DOHH2 (cell line): Measurements from ENCODE around the gene RBFOX1.

Experiments
- H3F3A ChIP-seq: fragments of 200-600 bp; sonication (generic), shearing (Covaris generic); 2 replicates; pipeline ENCODE4 v1.6.0; 2016; ENCODE audit warnings: antibody characterized with exemption, mild to moderate bottlenecking; ENCODE audit not compliant: control insufficient read depth, insufficient read depth
- H3K27ac ChIP-seq: fragments of 200-600 bp; sonication (generic); 2 replicates; pipeline ENCODE4 v1.5.1; 2014; ENCODE audit warnings: low read depth, mild to moderate bottlenecking, low read length, moderate library complexity
- H3K27me3 ChIP-seq: fragments of 200-600 bp; sonication (generic); 2 replicates; pipeline ENCODE4 v1.6.1; 2014; ENCODE audit warnings: mild to moderate bottlenecking, low read length, mixed read lengths; ENCODE audit not compliant: control insufficient read depth
- H3K36me3 ChIP-seq: fragments of 200-600 bp; sonication (generic); 2 replicates; pipeline ENCODE4 v1.6.1; 2014; ENCODE audit warnings: mild to moderate bottlenecking, low read length, moderate library complexity, mixed read lengths; ENCODE audit not compliant: control insufficient read depth
- H3K4me1 ChIP-seq: fragments of 200-600 bp; sonication (generic); 2 replicates; pipeline ENCODE4 v1.6.1; 2014; ENCODE audit warnings: mild to moderate bottlenecking, low read length, mixed read lengths; ENCODE audit not compliant: control insufficient read depth
- H3K4me2 ChIP-seq: fragments of 200-600 bp; sonication (generic); 2 replicates; pipeline ENCODE4 v1.6.0; 2014; ENCODE audit warnings: mild to moderate bottlenecking, low read length, moderate library complexity
- H3K4me3 ChIP-seq: fragments of 200-600 bp; sonication (generic); 2 replicates; pipeline ENCODE4 v1.5.1; 2014; ENCODE audit warnings: mild to moderate bottlenecking, low read length, mixed read lengths
- H3K79me2 ChIP-seq: fragments of 200-600 bp; sonication (generic); 2 replicates; pipeline ENCODE4 v1.6.1; 2014; ENCODE audit warnings: mild to moderate bottlenecking, low read length, mixed read lengths; ENCODE audit not compliant: control insufficient read depth
- H3K9me2 ChIP-seq: fragments of 200-600 bp; sonication (generic); replicated peaks from 2 replicates; pipeline ENCODE4 v1.6.1; 2014; ENCODE audit warnings: mild to moderate bottlenecking, low read length, mixed read lengths; ENCODE audit not compliant: control insufficient read depth
- H3K9me3 ChIP-seq: fragments of 200-600 bp; sonication (generic); 2 replicates; pipeline ENCODE4 v1.6.1; 2014; ENCODE audit warnings: antibody characterized with exemption, low read length, mixed read lengths; ENCODE audit not compliant: control insufficient read depth, insufficient read depth
- H4K20me1 ChIP-seq: fragments of 200-600 bp; sonication (generic); 2 replicates; pipeline ENCODE4 v1.6.0; 2014; ENCODE audit warnings: low read depth, mild to moderate bottlenecking, antibody characterized with exemption, low read length, moderate library complexity; ENCODE audit not compliant: control insufficient read depth, insufficient read depth
- EZH2phosphoT487 ChIP-seq: fragments of 200-600 bp; sonication (generic); IDR thresholded peaks from 2 replicates; pipeline ENCODE4 v1.6.1; 2017; ENCODE audit warnings: borderline replicate concordance, mild to moderate bottlenecking, antibody characterized with exemption, low read length, moderate library complexity, mixed read lengths
- TF ChIP-seq, protein P1 (sequence below): fragments of 200-600 bp; sonication (generic); IDR thresholded peaks from one replicate; pipeline ENCODE4 v1.5.1; 2014; ENCODE audit warnings: antibody characterized with exemption, mild to moderate bottlenecking, low read depth, low read length; ENCODE audit not compliant: poor library complexity, severe bottlenecking

Gene RBFOX1

DNA sequence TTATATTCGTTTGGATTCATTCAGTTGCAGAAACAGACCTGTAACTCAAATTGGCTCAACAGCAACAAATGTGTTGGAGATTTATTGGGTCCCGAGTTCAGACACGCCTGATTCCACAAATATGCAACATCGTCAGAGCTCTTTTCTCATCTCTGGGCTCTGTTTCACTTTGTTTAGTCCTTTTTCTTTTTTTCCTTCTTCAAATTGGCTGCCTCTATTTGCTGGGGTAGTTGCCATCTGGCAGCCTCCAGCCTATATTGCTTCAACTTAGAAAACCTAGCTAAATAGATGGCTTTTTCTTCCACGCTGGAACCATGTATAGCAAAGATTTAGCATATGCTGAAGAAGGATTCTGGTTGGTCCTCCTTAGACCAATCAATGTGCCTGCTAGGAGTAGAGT lies 398.5 kb downstream of the RBFOX1 start:
- H3F3A ChIP-seq = no peaks in the 10 kb centered on the region
- no peak overlapping the region for H3K4me3 ChIP-seq
- no peaks in the 10 kb centered on the region for H4K20me1 ChIP-seq
- no peaks in the 10 kb centered on the region for H3K79me2 ChIP-seq
- H3K4me1 ChIP-seq = no peaks in the 10 kb centered on the region
- H3K9me2 ChIP-seq = no peaks in the 10 kb centered on the region
- no peaks in the 10 kb centered on the region for H3K36me3 ChIP-seq
- H3K9me3 ChIP-seq = peaks cover 2% of the 10 kb centered on the region; the same call in 1 of the 2 replicates
- TF ChIP-seq EZH2phosphoT487 = no peak
- TF ChIP-seq, protein P1, sequence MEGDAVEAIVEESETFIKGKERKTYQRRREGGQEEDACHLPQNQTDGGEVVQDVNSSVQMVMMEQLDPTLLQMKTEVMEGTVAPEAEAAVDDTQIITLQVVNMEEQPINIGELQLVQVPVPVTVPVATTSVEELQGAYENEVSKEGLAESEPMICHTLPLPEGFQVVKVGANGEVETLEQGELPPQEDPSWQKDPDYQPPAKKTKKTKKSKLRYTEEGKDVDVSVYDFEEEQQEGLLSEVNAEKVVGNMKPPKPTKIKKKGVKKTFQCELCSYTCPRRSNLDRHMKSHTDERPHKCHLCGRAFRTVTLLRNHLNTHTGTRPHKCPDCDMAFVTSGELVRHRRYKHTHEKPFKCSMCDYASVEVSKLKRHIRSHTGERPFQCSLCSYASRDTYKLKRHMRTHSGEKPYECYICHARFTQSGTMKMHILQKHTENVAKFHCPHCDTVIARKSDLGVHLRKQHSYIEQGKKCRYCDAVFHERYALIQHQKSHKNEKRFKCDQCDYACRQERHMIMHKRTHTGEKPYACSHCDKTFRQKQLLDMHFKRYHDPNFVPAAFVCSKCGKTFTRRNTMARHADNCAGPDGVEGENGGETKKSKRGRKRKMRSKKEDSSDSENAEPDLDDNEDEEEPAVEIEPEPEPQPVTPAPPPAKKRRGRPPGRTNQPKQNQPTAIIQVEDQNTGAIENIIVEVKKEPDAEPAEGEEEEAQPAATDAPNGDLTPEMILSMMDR = no peak
- no peaks in the 10 kb centered on the region for H3K27me3 ChIP-seq
- H3K27ac ChIP-seq = no peak overlapping the region
- no peak overlapping the region for H3K4me2 ChIP-seq

GRCh38 chr16:7736138-7736665 lies 403.6 kb downstream of the RBFOX1 start:
- Histone ChIP-seq H3K4me1 (no peaks in the 10 kb centered on the region), H3K9me3 (peaks cover 2% of the 10 kb centered on the region; the same call in 1 of the 2 replicates), H3K4me3 (no peak overlapping the region), H3K27ac (no peak overlapping the region), H3K36me3 (no peaks in the 10 kb centered on the region), H3K4me2 (no peak overlapping the region), H3K9me2 (no peaks in the 10 kb centered on the region), H3K79me2 (no peaks in the 10 kb centered on the region), H3K27me3 (no peaks in the 10 kb centered on the region), H3F3A (no peaks in the 10 kb centered on the region), H4K20me1 (no peaks in the 10 kb centered on the region)
- no peak for TF ChIP-seq EZH2phosphoT487
- TF ChIP-seq, protein P1 = no peak

GRCh38 chr16:7742626-7743025 lies 410.0 kb downstream of the RBFOX1 start:
- no peak overlapping the region for H3K4me2 ChIP-seq
- H3K27me3 ChIP-seq = no peaks in the 10 kb centered on the region
- H3K9me3 ChIP-seq = no peaks in the 10 kb centered on the region; the same call in 1 of the 2 replicates
- H3K79me2 ChIP-seq = no peaks in the 10 kb centered on the region
- H3K4me3 ChIP-seq = no peak overlapping the region
- H3K27ac ChIP-seq = no peak overlapping the region
- no peaks in the 10 kb centered on the region for H3F3A ChIP-seq
- H3K36me3 ChIP-seq = no peaks in the 10 kb centered on the region
- no peaks in the 10 kb centered on the region for H3K9me2 ChIP-seq
- TF ChIP-seq, protein P1 = no peak
- no peak for TF ChIP-seq EZH2phosphoT487
- no peaks in the 10 kb centered on the region for H3K4me1 ChIP-seq
- no peaks in the 10 kb centered on the region for H4K20me1 ChIP-seq
